GM18511 (cell line): ENCODE measurements around the gene CHPF.
A peak's percentile ranks its signal among the peaks of the same experiment; 100 is the strongest.

ENCODE experiments used
- ATAC-seq: cut with Tn5 transposase; IDR thresholded peaks from one replicate; pipeline ENCODE4 v1.9.1; 2021; ENCODE audit warnings: mild to moderate bottlenecking, moderate library complexity; ENCODE audit not compliant: unreplicated experiment

Gene CHPF

GRCh38 chr2:219569041-219569440 is 25.4 kb upstream of the CHPF start:
- ATAC-seq = no peak

- no peak for ATAC-seq
Measured at GRCh38 chr2:219567791-219568361, 24.3 kb upstream of the CHPF start.

DNA sequence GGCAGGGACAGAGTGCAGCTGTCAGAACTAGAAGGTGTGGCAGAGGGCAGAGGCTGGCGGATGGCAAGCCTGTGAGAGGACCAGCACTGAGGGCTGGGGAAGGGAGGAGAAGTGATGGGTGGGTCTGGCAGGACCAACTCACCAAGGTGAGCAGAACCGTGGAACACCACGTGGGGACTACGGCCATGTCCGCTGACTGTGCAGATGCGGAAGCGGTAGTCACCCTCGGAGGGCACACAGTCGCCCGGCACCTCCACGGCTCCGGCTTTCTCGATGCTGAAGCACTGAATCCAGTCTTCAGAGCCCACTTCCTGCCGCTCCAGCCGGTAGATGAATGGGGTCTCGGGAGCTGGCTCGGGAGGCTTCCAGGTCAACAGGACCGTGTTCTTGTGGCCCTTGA is 23.5 kb upstream of the CHPF start:
- no peak for ATAC-seq

- no peak for ATAC-seq
Measured at GRCh38 chr2:219566640-219567039, 23.0 kb upstream of the CHPF start.

DNA sequence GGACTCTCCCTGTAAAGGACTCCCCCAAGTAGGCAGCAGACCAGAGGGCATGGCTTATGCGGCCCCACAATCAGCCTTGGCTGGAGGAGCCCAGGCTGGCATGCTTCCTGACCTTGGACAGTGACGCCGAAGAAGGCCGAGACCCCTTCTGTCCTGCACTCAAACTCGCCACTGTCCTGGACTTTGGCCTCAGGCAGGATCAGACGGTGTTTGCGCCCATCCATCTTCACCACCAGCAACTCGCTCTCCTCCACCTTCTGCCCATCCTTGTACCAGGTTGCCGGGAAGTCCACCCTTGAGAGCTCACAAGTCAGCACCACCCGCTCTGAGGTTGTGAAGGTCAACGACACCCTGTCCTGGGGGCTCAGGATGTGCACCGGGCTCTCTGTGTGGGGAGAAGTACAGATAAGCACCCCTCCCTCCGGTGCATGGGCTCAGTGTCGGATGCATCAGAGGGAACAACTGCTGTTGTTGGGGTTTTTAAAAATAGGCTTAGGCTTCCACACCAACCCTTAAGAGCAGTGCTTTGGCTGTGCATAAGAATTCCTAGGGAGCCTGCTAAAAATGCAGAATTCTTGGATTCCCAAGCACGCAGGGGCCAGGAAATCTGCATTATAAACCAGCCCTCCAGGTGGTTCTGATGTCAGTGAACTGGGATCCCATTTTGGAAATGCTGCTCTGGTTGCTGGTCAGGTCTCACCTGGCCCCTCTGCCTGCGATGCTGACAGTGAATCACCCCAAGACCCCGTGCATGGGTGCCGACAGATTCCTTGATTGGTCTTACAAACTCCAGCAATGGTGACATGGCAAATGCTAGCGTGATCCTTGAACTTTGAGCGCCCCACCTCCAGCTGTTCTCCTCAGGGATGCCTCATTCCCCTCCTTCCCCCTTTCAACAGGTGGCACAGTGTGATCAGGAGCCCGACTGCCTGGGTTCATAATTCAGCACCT is 21.8 kb upstream of the CHPF start:
- ATAC-seq = no peak

GRCh38 chr2:219563271-219563928 is 19.8 kb upstream of the CHPF start:
- no peak for ATAC-seq

- ATAC-seq = no peak
Measured at GRCh38 chr2:219562049-219563020, 18.7 kb upstream of the CHPF start.

- no peak for ATAC-seq
Measured at GRCh38 chr2:219561179-219562048, 17.8 kb upstream of the CHPF start.

DNA sequence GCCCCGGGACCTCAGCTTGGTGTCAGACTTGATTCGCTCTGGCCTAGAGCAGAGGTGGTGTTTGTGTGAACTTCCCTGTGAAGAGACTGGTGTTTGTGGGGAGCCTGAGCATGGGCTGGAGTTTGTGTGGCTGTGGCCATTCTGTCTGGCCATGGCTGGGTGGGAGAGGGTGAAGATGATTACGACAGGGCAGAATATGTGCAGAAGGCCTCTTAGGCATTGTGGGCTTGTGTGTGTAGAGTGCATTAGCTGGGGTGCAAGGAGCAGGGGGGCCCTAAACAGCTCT is 17.2 kb upstream of the CHPF start:
- ATAC-seq = peak; percentile 6

GRCh38 chr2:219560037-219560892 is 16.7 kb upstream of the CHPF start:
- peak; percentile 62 for ATAC-seq

- ATAC-seq = no peak
Measured at GRCh38 chr2:219559156-219559915, 15.7 kb upstream of the CHPF start.

GRCh38 chr2:219557791-219558785 is 14.5 kb upstream of the CHPF start:
- no peak for ATAC-seq

DNA sequence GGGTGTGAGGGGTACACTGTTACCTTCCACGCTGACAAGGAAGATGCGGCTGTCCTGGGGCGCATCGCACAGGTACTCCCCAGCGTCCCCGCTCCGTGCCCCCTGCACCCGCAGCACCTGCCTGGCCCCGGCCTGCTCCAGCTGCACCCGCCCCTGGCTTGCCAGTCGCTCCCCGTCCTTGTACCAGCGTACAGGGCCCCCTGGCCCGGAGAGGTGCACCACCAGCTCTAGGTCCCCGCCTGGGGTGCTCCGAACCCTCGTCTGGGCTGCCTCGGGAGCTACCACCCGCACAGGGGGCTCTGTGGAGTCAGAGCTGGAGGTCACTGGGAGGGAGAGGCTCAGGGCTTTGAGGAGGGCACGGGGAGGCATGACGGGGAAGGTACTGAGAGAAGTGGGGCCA is 13.7 kb upstream of the CHPF start:
- ATAC-seq = no peak

- ATAC-seq = no peak
Measured at GRCh38 chr2:219556413-219556812, 12.8 kb upstream of the CHPF start.

- no peak for ATAC-seq
Measured at GRCh38 chr2:219555956-219556355, 12.3 kb upstream of the CHPF start.

- no peak for ATAC-seq
Measured at GRCh38 chr2:219554350-219554749, 10.7 kb upstream of the CHPF start.

- ATAC-seq = no peak
Measured at GRCh38 chr2:219553463-219553963, 9.9 kb upstream of the CHPF start.
